HG02571 (cell line): Measurements from ENCODE around the gene TTC22.

ENCODE experiments used
- ATAC-seq: cut with Tn5 transposase; IDR thresholded peaks from one replicate; pipeline ENCODE4 v1.9.1; 2021; ENCODE audit warnings: mild to moderate bottlenecking, moderate library complexity; ENCODE audit not compliant: unreplicated experiment

Gene TTC22

DNA sequence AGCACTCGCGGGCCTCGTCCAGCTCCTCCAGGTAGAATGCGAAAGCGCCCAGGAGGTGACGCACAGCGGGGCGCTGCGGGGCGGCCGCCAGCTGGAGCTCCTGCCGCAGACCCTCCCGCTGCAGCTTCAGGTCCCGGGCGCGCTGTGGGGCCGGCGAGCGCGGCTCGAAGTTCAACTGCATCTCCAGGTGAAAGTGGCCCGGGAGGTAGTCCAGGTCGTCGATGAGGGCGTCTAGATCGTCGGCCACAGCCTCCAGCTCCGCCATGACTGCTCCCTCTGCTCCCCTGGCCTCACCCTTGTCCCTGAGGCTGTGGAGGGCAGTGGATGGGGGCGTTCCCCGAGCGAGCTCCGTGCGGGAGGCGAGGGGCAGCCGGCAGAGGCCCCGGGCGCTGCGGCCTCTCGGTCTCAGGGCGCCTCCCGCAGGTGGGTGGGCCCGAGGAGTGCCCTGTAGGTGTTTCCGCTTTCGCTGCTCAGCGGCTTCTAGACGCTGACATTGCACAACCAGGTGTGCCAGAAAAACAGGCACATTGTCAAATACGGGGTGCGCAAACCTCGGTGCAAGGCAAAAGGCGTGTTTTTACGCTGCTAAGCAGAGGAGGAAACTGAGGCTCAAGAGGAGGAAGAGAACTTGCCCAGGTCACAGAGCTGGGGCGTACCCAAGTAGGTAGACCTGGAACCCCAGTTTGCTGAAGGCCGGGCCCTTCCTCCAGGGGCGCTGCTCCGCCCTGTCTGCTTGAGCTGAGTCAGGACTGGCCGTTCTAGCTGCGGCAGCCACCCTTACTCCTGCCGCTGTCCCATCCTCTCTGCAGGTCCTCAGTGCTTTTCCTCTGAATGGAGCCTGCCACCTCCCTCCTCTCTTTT is at the start of gene TTC22:
Gene TTC22 (minus strand): TSS at position 425 of the 861 bp plus-strand sequence. CDS start 160 bp downstream, at position 265.
- ATAC-seq, result peak; percentile 87

- no peak for ATAC-seq
Observed at GRCh38 chr1:54850737-54851136, 49.6 kb upstream of the TTC22 start.

DNA sequence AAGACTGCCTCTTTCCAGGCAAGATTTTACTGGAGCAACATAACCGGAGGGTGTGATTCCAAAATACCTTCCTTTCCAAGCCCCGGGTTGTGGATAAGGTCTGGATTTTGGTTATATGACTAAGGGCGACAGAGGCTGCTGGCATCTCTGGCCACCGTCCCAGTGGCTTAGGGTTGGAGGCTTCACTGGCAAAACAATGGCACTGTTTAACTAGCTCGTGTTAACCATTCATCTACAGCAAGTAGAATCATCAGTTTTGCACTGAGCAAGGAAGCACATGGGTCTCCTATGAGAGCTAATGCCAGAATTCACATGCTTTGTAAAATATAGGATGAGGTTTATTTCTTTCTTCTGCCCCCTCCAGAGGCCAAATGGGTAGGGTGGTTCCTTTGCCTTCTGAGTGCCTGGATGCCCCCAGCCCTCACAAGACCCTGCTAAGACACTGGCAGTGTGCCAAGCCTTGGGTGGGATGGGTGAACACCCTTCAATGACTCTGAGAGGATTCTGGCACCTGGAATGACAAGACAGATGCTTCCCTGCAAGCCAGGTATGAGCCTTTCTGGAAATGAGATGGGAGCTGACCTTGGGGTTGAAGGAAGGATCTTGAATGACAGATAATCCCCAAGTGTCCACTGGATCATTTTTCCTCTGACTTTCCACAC is 49.1 kb upstream of the TTC22 start:
- no peak for ATAC-seq

DNA sequence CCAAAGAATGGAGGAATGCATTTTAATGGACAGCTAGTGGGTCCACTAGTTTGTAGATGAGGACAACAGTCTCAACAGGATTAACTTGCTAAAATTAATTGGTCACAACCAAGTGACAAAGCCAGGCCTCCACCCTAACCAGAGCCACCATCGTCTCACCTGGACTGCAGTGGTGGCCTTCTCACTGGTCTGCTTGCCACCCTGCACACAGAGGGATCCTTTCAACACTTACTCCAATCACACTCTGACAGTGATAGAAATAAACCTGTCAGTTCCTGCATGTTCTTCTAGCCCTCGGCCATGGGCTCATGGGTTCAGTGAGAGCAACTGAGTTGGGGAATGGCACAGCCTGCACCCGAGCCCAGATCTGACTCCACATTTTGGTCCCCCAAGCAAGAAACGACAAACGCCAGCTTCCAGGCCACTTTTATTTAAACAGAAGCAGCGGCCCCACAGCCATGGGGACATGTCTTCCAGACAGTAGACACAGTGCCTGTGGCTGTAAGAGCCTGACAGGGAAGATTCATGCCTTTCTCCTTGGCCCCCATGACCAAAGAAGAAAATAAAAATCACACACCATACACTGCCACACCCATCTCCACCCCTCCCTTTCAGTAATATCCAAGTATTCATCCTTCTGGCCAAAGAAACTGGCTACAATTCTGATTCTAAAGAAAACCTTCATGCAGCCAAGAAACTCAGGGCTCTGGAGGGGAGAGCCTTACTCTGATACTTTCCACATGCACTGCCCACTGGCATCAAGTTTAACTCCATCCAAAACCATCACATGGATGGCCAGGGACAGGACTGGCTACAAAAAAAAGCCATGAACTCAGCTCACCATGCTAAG is 48.3 kb upstream of the TTC22 start:
- no peak for ATAC-seq

- no peak for ATAC-seq
Observed at GRCh38 chr1:54848134-54848948, 47.2 kb upstream of the TTC22 start.

DNA sequence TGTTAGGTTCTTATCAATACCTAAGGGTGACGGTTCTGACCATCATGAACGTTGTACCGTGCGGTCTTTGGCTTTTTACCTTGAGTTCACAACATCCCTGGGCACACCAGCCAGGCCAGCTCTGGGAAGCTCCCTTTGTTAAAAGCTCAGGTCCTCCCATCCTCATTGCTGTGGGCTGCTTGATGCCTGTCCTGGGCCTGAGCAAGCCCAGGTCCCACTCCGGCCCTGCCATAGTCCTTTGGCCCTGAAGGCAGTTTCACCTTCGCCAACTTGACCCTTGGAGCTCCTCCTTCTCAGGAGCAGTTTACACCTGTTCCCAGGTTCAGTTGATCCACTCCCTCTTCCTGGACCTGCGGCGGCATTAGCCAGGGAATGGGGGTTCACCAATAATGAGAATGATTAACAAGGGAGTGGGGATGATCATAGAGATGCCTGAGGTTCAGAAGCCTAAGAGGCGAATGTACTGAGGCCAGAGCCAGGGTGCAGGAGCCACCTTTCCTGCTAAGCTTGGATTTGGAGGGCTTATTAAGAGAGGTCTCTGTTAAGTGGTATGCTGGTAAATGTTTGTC is 45.7 kb upstream of the TTC22 start:
- no peak for ATAC-seq

GRCh38 chr1:54846301-54846700 is 45.2 kb upstream of the TTC22 start:
- no peak for ATAC-seq

DNA sequence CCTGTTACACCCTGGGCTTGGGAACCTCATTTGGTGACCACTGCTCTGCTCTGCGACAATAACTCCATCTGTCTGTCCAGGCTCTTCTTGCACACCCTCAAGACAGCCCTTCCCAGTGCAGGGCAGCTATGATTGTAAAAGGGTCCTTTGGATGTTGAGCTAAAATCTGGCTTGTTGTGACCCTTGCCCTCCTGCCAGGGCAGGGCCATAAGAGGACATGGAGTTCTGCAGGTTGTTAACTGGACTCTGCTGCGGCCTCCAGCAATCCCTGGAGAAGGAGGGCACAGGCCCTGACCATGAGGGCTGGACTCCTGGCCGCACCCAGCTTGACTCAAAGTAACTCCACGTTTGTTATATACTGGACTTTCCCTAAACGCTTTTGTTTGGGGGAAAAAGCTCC is 44.6 kb upstream of the TTC22 start:
- ATAC-seq, result no peak

DNA sequence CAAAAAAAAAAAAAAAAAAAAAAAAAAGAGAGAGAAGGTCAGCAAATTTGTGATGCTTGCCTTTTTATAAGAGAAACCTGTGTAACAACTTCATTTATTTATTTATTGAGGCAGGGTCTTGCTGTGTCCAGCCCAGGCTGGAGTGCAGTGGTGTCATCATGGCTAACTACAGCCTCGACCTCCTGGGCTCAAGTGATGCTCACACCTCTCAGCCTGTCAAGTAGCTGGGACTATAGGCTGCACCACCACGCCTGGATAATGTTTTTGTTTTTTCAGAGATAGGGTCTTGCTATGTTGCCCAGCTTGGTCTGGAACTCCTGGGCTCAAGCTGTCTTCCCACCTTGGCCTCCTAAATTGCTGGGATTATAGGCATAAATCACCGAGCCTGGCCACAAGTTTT is 43.4 kb upstream of the TTC22 start:
- no peak for ATAC-seq

DNA sequence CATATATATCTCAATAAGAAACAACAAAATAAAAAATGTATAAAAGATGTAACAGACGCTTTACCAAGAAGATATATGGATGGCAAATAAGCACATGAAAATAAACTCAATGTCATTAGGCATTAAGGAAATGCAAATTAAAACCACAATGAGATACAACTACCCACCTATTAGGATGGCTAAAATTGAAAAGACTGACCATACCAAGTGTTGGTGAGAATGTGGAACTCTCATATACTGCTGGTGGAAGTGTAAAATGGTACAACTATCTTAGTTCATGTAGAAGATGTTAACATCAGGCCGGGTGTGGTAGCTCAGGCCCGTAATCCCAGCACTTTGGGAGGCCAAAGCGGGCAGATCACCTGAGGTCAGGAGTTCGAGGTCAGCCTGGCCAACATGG is 42.3 kb upstream of the TTC22 start:
- no peak for ATAC-seq

GRCh38 chr1:54842963-54843362 is 41.8 kb upstream of the TTC22 start:
- ATAC-seq, result no peak

GRCh38 chr1:54842206-54842915 is 41.2 kb upstream of the TTC22 start:
- no peak for ATAC-seq

DNA sequence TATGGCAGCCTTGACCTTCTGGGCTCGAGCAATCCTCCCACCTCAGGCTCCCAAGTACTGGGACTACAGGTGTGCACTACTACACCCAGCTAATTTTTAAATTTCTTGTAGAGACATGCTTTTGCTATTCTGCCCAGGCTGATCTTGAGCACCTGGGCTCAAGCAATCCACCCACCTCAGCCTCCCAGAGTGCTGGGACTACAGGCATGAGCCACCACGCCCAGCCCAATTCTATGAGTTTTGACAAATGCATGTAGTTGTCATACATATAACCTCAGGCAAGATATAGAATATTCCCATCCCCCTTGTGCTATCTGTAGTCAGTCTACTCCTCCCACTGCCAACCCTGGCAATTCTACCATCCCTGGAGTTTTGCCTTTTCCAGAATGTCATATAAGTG is 38.7 kb upstream of the TTC22 start:
- ATAC-seq, result no peak

DNA sequence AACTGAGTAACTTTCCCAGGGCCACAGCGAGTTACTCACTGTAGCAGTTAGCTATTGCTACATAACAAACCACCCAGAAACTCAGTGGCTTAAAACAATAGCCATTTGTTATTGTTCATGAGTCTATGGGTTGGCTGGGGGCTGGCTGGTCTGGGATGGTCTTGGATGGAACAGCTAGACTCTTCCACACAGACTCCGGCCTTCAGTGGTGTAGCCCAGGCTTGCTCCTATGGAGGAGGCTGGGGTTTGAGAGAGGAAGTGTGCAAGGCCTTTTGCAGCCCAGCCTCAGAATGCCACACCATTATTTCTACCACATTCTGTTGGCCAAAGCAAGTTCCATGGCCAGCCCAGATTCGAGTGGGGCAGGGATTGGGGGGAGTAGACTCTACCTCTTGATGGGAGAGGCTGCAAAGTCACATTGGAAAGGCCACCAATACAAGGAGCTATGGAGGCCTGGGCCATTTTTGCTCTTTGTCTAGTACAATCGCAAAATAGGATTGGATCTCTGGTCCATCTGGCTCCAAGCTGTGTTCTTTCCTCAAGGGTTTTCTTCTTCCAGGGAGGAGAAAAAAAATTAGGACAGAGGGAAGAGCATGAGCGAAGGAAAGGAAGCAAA is 37.5 kb upstream of the TTC22 start:
- ATAC-seq, result no peak

- ATAC-seq, result no peak
Observed at GRCh38 chr1:54837002-54837853, 36.1 kb upstream of the TTC22 start.

GRCh38 chr1:54836594-54836993 is 35.5 kb upstream of the TTC22 start:
- ATAC-seq, result no peak

DNA sequence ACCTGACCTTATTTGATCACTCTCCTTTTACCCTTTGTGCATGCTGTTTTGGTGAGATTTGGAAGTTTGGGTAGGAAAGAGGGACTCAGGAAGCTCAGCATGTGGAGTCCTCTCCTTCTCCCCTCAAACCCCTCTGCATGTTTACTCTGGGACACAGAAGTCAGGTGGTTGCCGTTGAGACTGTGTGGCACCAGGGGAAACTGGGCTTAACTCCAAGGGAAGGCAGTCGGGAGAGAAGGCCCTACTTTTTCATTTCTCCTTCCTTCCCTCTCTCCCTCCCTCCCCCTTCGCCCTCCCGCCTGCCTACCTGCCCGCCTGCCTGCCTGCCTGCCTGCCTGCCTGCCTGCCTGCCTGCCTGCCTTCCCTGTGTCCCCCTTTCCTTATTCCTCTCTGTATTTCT is 34.8 kb upstream of the TTC22 start:
- no peak for ATAC-seq
